Upper lobe of left lung (tissue), 6 donors: Measurements from ENCODE around the gene NCK2. TPM values are rescaled to one million over a fixed set of nuclear protein-coding genes. Genes with fewer than 3 reads are reported as not detected.

Source experiments
- ATAC-seq, 2 donors: fragments of 200-7000 bp; cut with Tn5 transposase; one replicate each; pipeline ENCODE4 v1.9.1; 2022; ENCODE audit warnings: mild to moderate bottlenecking in 2 of 2, moderate library complexity in 2 of 2; ENCODE audit not compliant: low FRiP score in 2 of 2
- DNase-seq, 2 donors: peaks; one replicate each; pipeline ENCODE4 v3.0.0-alpha.2; 2019 to 2020
- H3K27ac ChIP-seq, 4 donors: fragments of 200-600 bp; sonication (generic); one replicate each; pipeline ENCODE4 v1.5.1; 2016 to 2019
- H3K27me3 ChIP-seq, 4 donors: fragments of 200-600 bp; sonication (generic); one replicate each; pipeline ENCODE4 v1.5.1; 2017 to 2019
- H3K36me3 ChIP-seq, 4 donors: fragments of 200-600 bp; sonication (generic); one replicate each; pipeline ENCODE4 v1.5.1; 2016 to 2019
- H3K4me1 ChIP-seq, 4 donors: fragments of 200-600 bp; sonication (generic); one replicate each; pipeline ENCODE4 v1.5.1; 2018 to 2019
- H3K4me3 ChIP-seq, 4 donors: fragments of 200-600 bp; sonication (generic); one replicate each; pipeline ENCODE4 v1.5.1; 2017 to 2019; ENCODE audit warnings: mild to moderate bottlenecking in 2 of 4, moderate library complexity in 1 of 4
- H3K9me3 ChIP-seq, 4 donors: fragments of 200-600 bp; sonication (generic); one replicate each; pipeline ENCODE4 v1.5.1; 2018 to 2019
- CTCF ChIP-seq, 6 experiments: fragments of 450-650 bp in 4 of 6; fragments of 200-600 bp in 2 of 6; sonication (generic) in 2 of 6; IDR thresholded peaks; one replicate each; pipeline ENCODE4 v1.5.1; 2016 to 2019; ENCODE audit warnings: antibody characterized with exemption in 6 of 6
- EP300 ChIP-seq, 4 donors: sonication (generic); formaldehyde crosslinking; IDR thresholded peaks; one replicate each; pipeline ENCODE4 v1.5.1; 2017; ENCODE audit warnings: antibody characterized with exemption in 4 of 4, control low read depth in 2 of 4
- POLR2A ChIP-seq, 4 donors: fragments of 450-650 bp; IDR thresholded peaks; one replicate each; pipeline ENCODE4 v1.5.1; 2016 to 2017; ENCODE audit warnings: antibody characterized with exemption in 4 of 4, mild to moderate bottlenecking in 2 of 4
- POLR2AphosphoS5 ChIP-seq, 2 donors: sonication (generic); formaldehyde crosslinking; IDR thresholded peaks; one replicate each; pipeline ENCODE4 v1.5.1; 2017; ENCODE audit warnings: antibody characterized with exemption in 2 of 2
- WGBS, 2 donors: methylation state at CpG; one replicate each; pipeline ENCODE4 v1.1.5; 2017 to 2018; 5-methylcytosine and 5-hydroxymethylcytosine counted together
- total RNA-seq, 6 donors: library from RNA; depleted of rRNA in 4 of 6; stranded (reverse); fragments of >200 nt in 4 of 6; gene quantifications; one replicate each; pipeline versions ENCODE4 v1.1.0 to v1.2.1, GENCODE V29; 2016 to 2021
- donor health status: DM: no; HTN: no; CAD: no; lungs with moderate emphysema.
- donor health status: DM: no; HTN: yes; CAD: no; lungs with severe emphysema.

NCK2 gene
- total RNA-seq, 6 donors from 2014 or later: 29.3 to 48.6 (median 37.9) TPM

- DNase-seq (no peak), ATAC-seq (no peak)
- H3K4me1 ChIP-seq: peaks cover 12 to 38% (median 18%) of the 10 kb centered on the region in 4 donors
- no peaks in the 10 kb centered on the region for H3K9me3 ChIP-seq
- WGBS, 2 donors: 65 to 67% methylated on average over 11 to 12 of the region's 12 CpGs
- TF ChIP-seq CTCF (IDR thresholded peaks at IDR 0.05) (no peak), POLR2AphosphoS5 (IDR thresholded peaks at IDR 0.05) (no peak), POLR2A (IDR thresholded peaks at IDR 0.05) (no peak), EP300 (IDR thresholded peaks at IDR 0.05) (no peak)
- H3K36me3 ChIP-seq: peaks cover 0 to 9% (median 1%) of the 10 kb centered on the region in 4 donors
- H3K4me3 ChIP-seq: no peak overlapping the region
- H3K27me3 ChIP-seq: no peaks in the 10 kb centered on the region
- peak overlapping the region in 1 of 4 donors; percentile 60 for H3K27ac ChIP-seq
These were observed 76.9 kb downstream of the NCK2 start for GRCh38 chr2:105821428-105822125.

GRCh38 chr2:105822186-105822585 lies 77.5 kb downstream of the NCK2 start:
- Histone ChIP-seq H3K36me3 (peaks cover 0 to 3% (median under 1%) of the 10 kb centered on the region in 4 donors), H3K9me3 (no peaks in the 10 kb centered on the region), H3K27ac (peak overlapping the region in 1 of 4 donors; percentile 60), H3K27me3 (no peaks in the 10 kb centered on the region), H3K4me1 (peaks cover 12 to 38% (median 18%) of the 10 kb centered on the region in 4 donors), H3K4me3 (no peak overlapping the region)
- DNase-seq: no peak
- 62% methylated on average over 7 of the region's 7 CpGs for WGBS, 2 donors
- peak in 1 of 2 donors; percentile 65 for ATAC-seq
- TF ChIP-seq POLR2A (IDR thresholded peaks at IDR 0.05) (no peak), CTCF (IDR thresholded peaks at IDR 0.05) (no peak), EP300 (IDR thresholded peaks at IDR 0.05) (no peak), POLR2AphosphoS5 (IDR thresholded peaks at IDR 0.05) (no peak)

GRCh38 chr2:105824446-105824845 lies 79.7 kb downstream of the NCK2 start:
- ATAC-seq (no peak), DNase-seq (no peak)
- WGBS, 2 donors: 89 to 95% methylated on average over 9 of the region's 9 CpGs
- Histone ChIP-seq H3K27me3 (no peaks in the 10 kb centered on the region), H3K27ac (no peak overlapping the region), H3K9me3 (no peaks in the 10 kb centered on the region), H3K36me3 (no peaks in the 10 kb centered on the region), H3K4me3 (no peak overlapping the region), H3K4me1 (peaks cover 12 to 38% (median 18%) of the 10 kb centered on the region in 4 donors)
- no peak for TF ChIP-seq CTCF (IDR thresholded peaks at IDR 0.05)
- no peak for TF ChIP-seq EP300 (IDR thresholded peaks at IDR 0.05)
- TF ChIP-seq POLR2AphosphoS5 (IDR thresholded peaks at IDR 0.05): no peak
- no peak for TF ChIP-seq POLR2A (IDR thresholded peaks at IDR 0.05)

GRCh38 chr2:105827351-105828096 lies 82.8 kb downstream of the NCK2 start:
- Histone ChIP-seq H3K27ac (no peak overlapping the region), H3K36me3 (no peaks in the 10 kb centered on the region), H3K27me3 (no peaks in the 10 kb centered on the region), H3K9me3 (peaks cover 0 to 5% (median 0%) of the 10 kb centered on the region in 4 donors), H3K4me3 (no peak overlapping the region), H3K4me1 (peaks cover 0 to 16% (median 6%) of the 10 kb centered on the region in 4 donors)
- ATAC-seq (no peak), DNase-seq (no peak)
- TF ChIP-seq POLR2AphosphoS5 (IDR thresholded peaks at IDR 0.05) (no peak), CTCF (IDR thresholded peaks at IDR 0.05) (no peak), EP300 (IDR thresholded peaks at IDR 0.05) (no peak), POLR2A (IDR thresholded peaks at IDR 0.05) (no peak)
- WGBS, 2 donors: 70 to 81% methylated on average over 1 of the region's 1 CpG
